Measurements from ENCODE around the gene TRPM7. TPM values are rescaled to one million over a fixed set of nuclear protein-coding genes. Genes with fewer than 3 reads are reported as not detected.

TRPM7 gene
- total RNA-seq, 4 donors from 2014 or later, result 47.4 to 96.5 (median 48.8) TPM

DNA sequence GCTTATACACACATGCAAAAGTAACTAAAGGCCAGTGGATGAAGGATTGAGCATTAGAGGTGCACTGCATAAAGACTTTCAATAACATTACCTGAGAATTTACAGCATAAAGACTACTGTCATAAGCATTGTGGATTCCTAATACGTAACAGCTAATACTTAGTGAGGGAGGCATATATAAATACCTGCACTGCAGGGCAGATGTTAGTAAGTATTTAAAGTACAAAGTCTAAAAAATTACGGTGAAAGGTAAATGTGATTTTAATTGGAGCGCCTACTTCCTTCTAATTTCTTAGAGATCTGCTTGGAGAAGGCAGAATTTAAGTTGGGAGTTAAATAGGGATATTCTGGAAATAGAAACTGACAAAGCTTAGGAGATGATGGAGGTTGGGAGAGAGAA lies 25.4 kb upstream of the TRPM7 start:
- Histone ChIP-seq H3K27me3 (no peaks in the 10 kb centered on the region), H3K9me3 (no peaks in the 10 kb centered on the region), H3K36me3 (peaks cover 0 to 34% (median 12%) of the 10 kb centered on the region in 4 donors), H3K27ac (no peak overlapping the region), H3K4me1 (peaks cover 0 to 7% (median 0%) of the 10 kb centered on the region in 4 donors), H3K4me3 (no peak overlapping the region)
- in situ Hi-C loops (cut with MboI; ENCODE audit: low pct_ligation_motif_present in 1 of 4, low pct_unique_long_range_greater_than_20kb in 1 of 4, low sequenced_read_pairs in 3 of 4) (no loop called here), intact Hi-C loops (cut with DNase I; ENCODE audit: low total_unique reads) (no loop called here)
- WGBS, 2 donors (ENCODE audit: low coverage in 1 of 2), result 47 to 87% methylated on average over 3 of the region's 3 CpGs
- TF ChIP-seq CTCF (IDR thresholded peaks at IDR 0.05) (no peak), POLR2AphosphoS5 (IDR thresholded peaks at IDR 0.05) (no peak), POLR2A (IDR thresholded peaks at IDR 0.05) (no peak), EP300 (IDR thresholded peaks at IDR 0.05; ENCODE audit: low read depth) (no peak)
- no peak for DNase-seq

- peaks cover 0 to 7% (median 0%) of the 10 kb centered on the region in 4 donors for H3K4me1 ChIP-seq
- H3K27ac ChIP-seq, result no peak overlapping the region
- no peaks in the 10 kb centered on the region for H3K27me3 ChIP-seq
- intact Hi-C loops (cut with DNase I; ENCODE audit: low total_unique reads), result no loop called here
- TF ChIP-seq POLR2AphosphoS5 (IDR thresholded peaks at IDR 0.05) (no peak), CTCF (IDR thresholded peaks at IDR 0.05) (no peak), EP300 (IDR thresholded peaks at IDR 0.05; ENCODE audit: low read depth) (no peak), POLR2A (IDR thresholded peaks at IDR 0.05) (no peak)
- no peaks in the 10 kb centered on the region for H3K9me3 ChIP-seq
- no peak for DNase-seq
- H3K36me3 ChIP-seq, result peaks cover 0 to 29% (median 11%) of the 10 kb centered on the region in 4 donors
- H3K4me3 ChIP-seq, result no peak overlapping the region
- in situ Hi-C loops (cut with MboI; ENCODE audit: low pct_ligation_motif_present in 1 of 4, low pct_unique_long_range_greater_than_20kb in 1 of 4, low sequenced_read_pairs in 3 of 4), result no loop called here
These were observed 24.0 kb upstream of the TRPM7 start for GRCh38 chr15:50710585-50710984.

GRCh38 chr15:50707878-50708427 lies 21.4 kb upstream of the TRPM7 start:
- in situ Hi-C loops (cut with MboI; ENCODE audit: low pct_ligation_motif_present in 1 of 4, low pct_unique_long_range_greater_than_20kb in 1 of 4, low sequenced_read_pairs in 3 of 4) (no loop called here), intact Hi-C loops (cut with DNase I; ENCODE audit: low total_unique reads) (no loop called here)
- Histone ChIP-seq H3K27ac (no peak overlapping the region), H3K9me3 (no peaks in the 10 kb centered on the region), H3K4me1 (peaks cover 0 to 7% (median 0%) of the 10 kb centered on the region in 4 donors), H3K4me3 (no peak overlapping the region), H3K36me3 (peaks cover 0 to 24% (median 11%) of the 10 kb centered on the region in 4 donors), H3K27me3 (no peaks in the 10 kb centered on the region)
- 80 to 91% methylated on average over 3 of the region's 3 CpGs for WGBS, 2 donors (ENCODE audit: low coverage in 1 of 2)
- TF ChIP-seq CTCF (IDR thresholded peaks at IDR 0.05) (no peak), POLR2A (IDR thresholded peaks at IDR 0.05) (no peak), EP300 (IDR thresholded peaks at IDR 0.05; ENCODE audit: low read depth) (no peak), POLR2AphosphoS5 (IDR thresholded peaks at IDR 0.05) (no peak)
- DNase-seq, result no peak

- in situ Hi-C loops (cut with MboI; ENCODE audit: low pct_ligation_motif_present in 1 of 4, low pct_unique_long_range_greater_than_20kb in 1 of 4, low sequenced_read_pairs in 3 of 4), result no loop called here
- 77 to 79% methylated on average over 1 of the region's 1 CpG for WGBS, 2 donors (ENCODE audit: low coverage in 1 of 2)
- Histone ChIP-seq H3K27ac (no peak overlapping the region), H3K27me3 (no peaks in the 10 kb centered on the region), H3K36me3 (peaks cover 0 to 14% (median 5%) of the 10 kb centered on the region in 4 donors), H3K4me3 (no peak overlapping the region), H3K9me3 (no peaks in the 10 kb centered on the region), H3K4me1 (no peaks in the 10 kb centered on the region)
- no peak for DNase-seq
- intact Hi-C loops (cut with DNase I; ENCODE audit: low total_unique reads), result no loop called here
- TF ChIP-seq POLR2AphosphoS5 (IDR thresholded peaks at IDR 0.05), result no peak
- TF ChIP-seq EP300 (IDR thresholded peaks at IDR 0.05; ENCODE audit: low read depth), result no peak
- no peak for TF ChIP-seq CTCF (IDR thresholded peaks at IDR 0.05)
- no peak for TF ChIP-seq POLR2A (IDR thresholded peaks at IDR 0.05)
These were observed 16.3 kb upstream of the TRPM7 start for GRCh38 chr15:50702762-50703334.
